ENCODE data around the gene SORCS2. TPM values are rescaled to one million over a fixed set of nuclear protein-coding genes. Genes with fewer than 3 reads are reported as not detected.

Gene SORCS2
- total and polyA plus RNA-seq, 2 experiments from 2014 or later: 0.92 to 6.9 TPM

DNA sequence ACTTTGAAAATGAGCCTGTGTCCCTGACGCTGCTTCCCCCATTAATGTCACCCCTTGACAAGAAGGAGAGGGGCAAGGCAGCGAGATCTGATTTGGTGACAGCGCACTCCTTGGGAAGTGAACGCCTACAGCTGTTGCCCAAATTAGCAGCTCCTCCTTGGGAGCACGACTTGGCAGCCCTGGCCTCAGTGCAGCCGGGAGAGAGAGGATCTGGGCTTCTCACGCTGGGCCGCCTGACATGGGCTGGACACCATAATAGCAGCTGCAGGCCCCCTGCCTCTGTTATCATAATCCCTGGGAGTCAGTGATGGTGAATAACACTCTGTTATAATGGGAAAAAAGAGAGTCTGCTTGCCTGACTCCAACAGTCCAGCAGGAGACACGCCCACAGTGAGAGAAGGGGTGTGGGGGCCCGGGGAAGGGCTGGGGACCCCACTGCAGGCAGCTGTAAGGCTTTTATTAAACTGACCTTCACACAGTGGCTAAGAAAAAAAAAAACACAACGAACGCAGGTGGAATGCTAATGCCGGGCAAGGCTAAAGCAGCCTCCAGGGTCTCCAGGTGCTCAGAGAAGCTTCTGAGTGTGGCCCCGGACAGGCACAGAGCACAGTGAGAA is 169.1 kb downstream of the SORCS2 start:
- Histone ChIP-seq H3K27me3 (no peaks in the 10 kb centered on the region), H3K9me3 (ENCODE audit: low read depth) (no peaks in the 10 kb centered on the region), H3K36me3 (no peaks in the 10 kb centered on the region), H3K4me3 (no peak overlapping the region), H3K4me1 (ENCODE audit: low read depth) (no peaks in the 10 kb centered on the region), H3K27ac (no peak overlapping the region)
- TF ChIP-seq CTCF (IDR thresholded peaks at IDR 0.05; ENCODE audit: low read depth, low read length): no peak
- peak; percentile 8 to 60 for DNase-seq (ENCODE audit: low read depth in 1 of 2, low spot score in 1 of 2)

DNA sequence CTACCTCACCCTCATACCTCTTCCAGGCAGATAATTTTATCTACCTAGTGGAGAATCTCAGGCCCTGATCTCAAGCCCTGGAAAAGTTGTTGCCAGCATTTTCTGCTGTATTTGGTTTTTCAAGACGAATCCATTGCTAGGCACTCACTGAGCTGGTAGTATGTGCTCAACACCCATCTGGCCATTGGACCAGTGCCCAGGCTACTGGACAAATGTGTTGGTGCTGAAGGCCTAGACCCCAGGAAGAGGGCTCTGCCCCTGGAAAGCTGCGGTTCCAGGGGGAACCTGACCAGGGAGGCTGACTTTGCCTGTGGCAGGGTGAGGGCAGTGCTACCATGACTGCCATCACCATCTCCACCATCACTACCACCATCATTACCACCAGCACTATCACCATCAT is 170.0 kb downstream of the SORCS2 start:
- no peak for TF ChIP-seq CTCF (IDR thresholded peaks at IDR 0.05; ENCODE audit: low read depth, low read length)
- Histone ChIP-seq H3K27ac (no peak overlapping the region), H3K4me3 (no peak overlapping the region), H3K9me3 (ENCODE audit: low read depth) (no peaks in the 10 kb centered on the region), H3K36me3 (no peaks in the 10 kb centered on the region), H3K27me3 (no peaks in the 10 kb centered on the region), H3K4me1 (ENCODE audit: low read depth) (no peaks in the 10 kb centered on the region)
- no peak for DNase-seq (ENCODE audit: low read depth in 1 of 2, low spot score in 1 of 2)

- Histone ChIP-seq H3K27ac (no peak overlapping the region), H3K36me3 (no peaks in the 10 kb centered on the region), H3K27me3 (no peaks in the 10 kb centered on the region), H3K4me1 (ENCODE audit: low read depth) (no peaks in the 10 kb centered on the region), H3K4me3 (no peak overlapping the region), H3K9me3 (ENCODE audit: low read depth) (no peaks in the 10 kb centered on the region)
- DNase-seq (ENCODE audit: low read depth in 1 of 2, low spot score in 1 of 2): no peak
- TF ChIP-seq CTCF (IDR thresholded peaks at IDR 0.05; ENCODE audit: low read depth, low read length): no peak
Measured at GRCh38 chr4:7362862-7363430, 170.6 kb downstream of the SORCS2 start.

DNA sequence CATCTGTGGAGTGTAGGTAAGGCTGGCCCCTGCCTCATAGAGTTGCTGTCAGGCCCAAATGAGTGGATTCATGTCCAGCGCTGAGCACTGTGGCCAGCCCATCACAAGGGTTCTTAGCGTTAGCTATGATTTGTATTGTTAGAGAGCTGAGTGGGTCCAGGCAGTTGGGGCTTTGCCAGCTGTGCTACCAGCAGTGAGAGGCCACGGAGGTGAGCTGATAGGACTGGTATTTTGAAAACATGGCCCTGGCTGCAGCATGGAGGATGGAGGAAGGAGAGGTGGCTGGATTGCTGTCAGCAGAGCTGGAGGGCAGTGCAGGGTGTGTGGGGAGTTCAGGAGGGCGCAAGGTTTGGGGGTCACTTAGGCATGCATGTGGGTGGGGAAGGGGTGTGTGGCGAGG is 172.6 kb downstream of the SORCS2 start:
- Histone ChIP-seq H3K27me3 (no peaks in the 10 kb centered on the region), H3K4me1 (ENCODE audit: low read depth) (no peaks in the 10 kb centered on the region)
- no peak for TF ChIP-seq CTCF (IDR thresholded peaks at IDR 0.05; ENCODE audit: low read depth, low read length)

DNA sequence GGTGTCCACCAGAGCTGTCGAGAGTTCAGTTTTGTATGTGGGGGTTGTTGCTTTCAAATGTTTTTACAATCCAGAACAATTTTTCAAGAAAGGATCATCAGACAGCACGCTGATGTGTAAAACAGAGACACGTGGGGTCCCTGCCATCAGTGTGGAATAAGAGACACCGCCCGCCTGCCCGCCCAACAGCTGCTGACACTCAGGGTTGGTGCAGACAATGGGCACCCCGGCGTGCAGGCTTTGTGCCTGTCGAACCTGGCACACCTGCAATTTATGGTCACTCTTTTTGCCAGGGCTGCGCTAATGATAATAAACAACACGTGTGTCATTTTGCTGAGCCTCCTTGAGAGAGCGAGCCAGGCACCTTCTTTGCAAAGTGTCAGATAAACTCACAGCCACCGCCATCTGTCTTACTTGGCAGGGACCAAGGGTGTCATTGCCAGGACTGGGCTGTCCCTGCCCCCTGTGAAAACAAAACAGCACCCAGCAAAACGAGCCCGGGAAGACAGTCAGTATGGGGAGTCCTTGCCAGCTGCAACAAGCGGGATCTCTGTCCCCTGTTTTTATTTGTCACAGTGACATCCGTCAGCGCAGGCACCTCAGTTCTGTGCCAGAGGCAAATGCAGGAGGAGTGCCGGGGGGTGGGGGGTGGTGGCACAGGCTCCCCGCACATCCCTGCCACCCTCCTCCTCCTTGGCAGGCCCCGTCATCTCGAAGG is 173.3 kb downstream of the SORCS2 start:
- TF ChIP-seq CTCF (IDR thresholded peaks at IDR 0.05; ENCODE audit: low read depth, low read length): no peak
- Histone ChIP-seq H3K4me3 (no peak overlapping the region), H3K27me3 (no peaks in the 10 kb centered on the region), H3K36me3 (no peaks in the 10 kb centered on the region), H3K27ac (no peak overlapping the region), H3K9me3 (ENCODE audit: low read depth) (no peaks in the 10 kb centered on the region), H3K4me1 (ENCODE audit: low read depth) (no peaks in the 10 kb centered on the region)
- DNase-seq (ENCODE audit: low read depth in 1 of 2, low spot score in 1 of 2): no peak

More for the DNA sequence above, 172.6 kb downstream of the SORCS2 start:
- Histone ChIP-seq H3K9me3 (ENCODE audit: low read depth) (no peaks in the 10 kb centered on the region), H3K4me3 (no peak overlapping the region), H3K27ac (no peak overlapping the region), H3K36me3 (no peaks in the 10 kb centered on the region)
- peak in 1 of 2 donors; percentile 56 for DNase-seq (ENCODE audit: low read depth in 1 of 2, low spot score in 1 of 2)

Data from cardiac muscle cell (in vitro differentiated cells and primary cell).